GM06990 (cell line): Measurements from ENCODE around the gene KRT15.

Experiments
- DNase-seq: peaks from one replicate; pipeline ENCODE4 v3.0.0-alpha.2; 2011; ENCODE audit not compliant: insufficient read length; ENCODE audit errors: extremely low read depth
- H3K27me3 ChIP-seq: replicated peaks from 2 replicates; pipeline ENCODE4 v1.6.0; 2011; ENCODE audit warnings: low read length; ENCODE audit not compliant: control insufficient read depth, insufficient read depth
- H3K36me3 ChIP-seq: 2 replicates; pipeline ENCODE4 v1.5.1; 2011; ENCODE audit warnings: low read length; ENCODE audit not compliant: control insufficient read depth, insufficient read depth
- H3K4me3 ChIP-seq: replicated peaks from 2 replicates; pipeline ENCODE4 v1.5.1; 2011; ENCODE audit warnings: low read depth, mild to moderate bottlenecking, control low read depth, low read length
- CTCF ChIP-seq: IDR thresholded peaks from 2 replicates; pipeline ENCODE4 v1.5.1; 2011; ENCODE audit warnings: low read length, control low read depth, mild to moderate bottlenecking, inconsistent platforms; ENCODE audit not compliant: insufficient read depth, poor library complexity, severe bottlenecking

The KRT15 gene

DNA sequence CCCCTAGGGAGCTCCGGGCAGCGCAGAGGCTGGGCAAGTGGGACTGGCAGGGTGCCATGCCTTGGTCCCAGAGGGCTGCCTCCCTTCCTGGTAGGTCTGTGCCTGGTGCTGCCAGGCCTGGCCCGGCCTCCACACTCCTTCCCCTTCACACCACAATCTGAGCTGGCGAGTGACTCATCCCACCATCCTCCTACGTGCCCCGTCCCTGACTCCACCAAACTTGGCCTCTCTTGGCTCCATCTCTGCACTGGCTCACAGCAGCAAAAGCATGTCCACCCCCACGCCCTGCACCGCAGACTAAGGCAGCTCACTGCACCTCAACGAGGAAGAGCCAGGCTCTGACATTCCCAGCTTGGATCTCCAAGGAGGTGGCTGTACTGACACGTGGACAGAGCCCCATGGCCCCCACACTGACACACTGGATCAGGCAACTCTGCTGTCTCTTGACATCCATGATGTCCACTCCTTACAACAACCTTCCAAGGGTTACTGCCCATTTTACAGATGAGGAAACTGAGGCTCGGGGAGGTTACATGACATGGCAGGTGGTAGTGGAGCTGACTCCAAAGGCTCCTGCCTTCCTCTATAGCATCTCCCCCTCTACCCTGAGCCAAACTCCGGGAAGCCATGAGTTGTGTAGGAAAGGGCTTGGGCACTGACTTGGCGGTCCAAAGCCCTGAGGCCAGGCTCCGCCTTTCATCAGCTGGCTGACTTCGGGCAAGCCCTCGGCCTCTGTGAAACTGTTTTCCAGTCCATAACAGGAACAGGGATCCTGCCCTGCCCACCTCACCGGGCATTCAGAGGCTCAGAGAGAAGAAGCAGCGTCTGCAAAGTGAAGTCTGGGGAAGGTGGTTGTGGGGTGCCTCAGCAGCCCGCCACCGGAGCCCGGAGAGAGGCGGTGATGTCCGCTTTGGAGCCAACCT is 29.5 kb upstream of the KRT15 start:
- Histone ChIP-seq H3K4me3 (no peak overlapping the region), H3K36me3 (no peaks in the 10 kb centered on the region), H3K27me3 (no peaks in the 10 kb centered on the region; the same call in 1 of the 2 replicates)
- TF ChIP-seq CTCF = no peak
- no peak for DNase-seq

GRCh38 chr17:41547378-41547841 is 28.7 kb upstream of the KRT15 start:
- no peaks in the 10 kb centered on the region; the same call in 1 of the 2 replicates for H3K27me3 ChIP-seq
- no peak for DNase-seq
- H3K4me3 ChIP-seq = no peak overlapping the region
- no peak for TF ChIP-seq CTCF
- no peaks in the 10 kb centered on the region for H3K36me3 ChIP-seq

DNA sequence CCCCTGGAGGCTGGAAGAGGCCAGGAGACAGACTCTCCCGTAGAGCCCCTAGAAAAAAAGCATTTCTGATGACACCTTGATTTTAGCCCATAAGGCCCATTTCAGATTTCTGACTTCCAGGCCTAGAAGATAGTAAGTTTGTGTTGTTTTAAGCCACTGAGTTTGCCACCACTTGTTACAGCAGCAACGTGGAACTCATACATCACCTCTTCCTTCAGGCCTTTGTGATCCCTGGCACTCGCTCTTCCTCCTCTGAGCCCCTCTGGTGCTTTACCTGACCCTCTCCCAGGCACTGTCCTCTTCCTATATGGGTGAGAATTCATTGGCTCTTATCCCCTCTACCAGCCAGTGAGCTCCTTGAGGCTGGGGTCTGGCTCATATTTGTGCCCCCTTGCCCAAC is 28.1 kb upstream of the KRT15 start:
- DNase-seq = no peak
- no peak for TF ChIP-seq CTCF
- Histone ChIP-seq H3K4me3 (no peak overlapping the region), H3K36me3 (no peaks in the 10 kb centered on the region), H3K27me3 (no peaks in the 10 kb centered on the region; the same call in 1 of the 2 replicates)

GRCh38 chr17:41545829-41546410 is 27.2 kb upstream of the KRT15 start:
- no peak overlapping the region for H3K4me3 ChIP-seq
- no peak for DNase-seq
- TF ChIP-seq CTCF = no peak
- no peaks in the 10 kb centered on the region; the same call in none of the 2 replicates for H3K27me3 ChIP-seq
- no peaks in the 10 kb centered on the region for H3K36me3 ChIP-seq

DNA sequence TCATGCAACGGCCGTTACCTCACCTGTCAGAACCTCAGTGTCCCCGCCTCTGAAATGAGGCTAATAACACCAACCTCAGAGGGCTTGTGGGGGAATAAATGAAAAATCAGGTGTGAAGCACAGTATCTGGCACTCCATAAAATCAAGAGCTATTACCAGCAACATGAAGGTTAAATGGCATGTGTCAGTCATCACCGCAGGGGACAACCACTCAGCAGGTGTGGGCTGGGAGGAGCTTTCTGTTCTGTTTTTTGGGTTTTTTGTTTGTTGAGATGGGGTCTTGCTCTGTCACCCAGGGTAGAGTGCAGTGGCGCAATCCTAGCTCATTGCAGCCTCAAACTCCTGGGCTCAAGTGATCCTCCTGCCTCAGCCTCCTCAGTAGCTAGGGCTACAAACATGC is 26.2 kb upstream of the KRT15 start:
- no peaks in the 10 kb centered on the region for H3K36me3 ChIP-seq
- DNase-seq = no peak
- H3K4me3 ChIP-seq = no peak overlapping the region
- no peak for TF ChIP-seq CTCF
- no peaks in the 10 kb centered on the region; the same call in none of the 2 replicates for H3K27me3 ChIP-seq
